GM19043 (cell line): Measurements from ENCODE around the gene ACP6.
"Not testable (repeated sequence)": the region's sequence is repeated elsewhere in the genome, so short reads cannot be mapped to it uniquely, and the experiment has no call there.

Experiments used
- ATAC-seq: cut with Tn5 transposase; IDR thresholded peaks from one replicate; pipeline ENCODE4 v1.9.1; 2021; ENCODE audit warnings: low read depth; ENCODE audit not compliant: unreplicated experiment

ACP6 gene

GRCh38 chr1:147670319-147671001 lies at the start of gene ACP6:
Gene ACP6 (minus strand): TSS chr1:147670524. CDS start chr1:147670048, 476 bp downstream.
- peak; percentile 94 for ATAC-seq

- no peak for ATAC-seq
Measured at GRCh38 chr1:147719711-147720225, 49.4 kb upstream of the ACP6 start.

- ATAC-seq = no peak
Measured at GRCh38 chr1:147719029-147719698, 48.8 kb upstream of the ACP6 start.

- ATAC-seq = no peak
Measured at GRCh38 chr1:147717706-147718097, 47.4 kb upstream of the ACP6 start.

- no peak for ATAC-seq
Measured at GRCh38 chr1:147717051-147717705, 46.9 kb upstream of the ACP6 start.

GRCh38 chr1:147712605-147713004 lies 42.3 kb upstream of the ACP6 start:
- no peak for ATAC-seq

GRCh38 chr1:147700042-147701006 lies 30.0 kb upstream of the ACP6 start:
- ATAC-seq = no peak

- ATAC-seq = no peak
Measured at GRCh38 chr1:147699686-147700041, 29.3 kb upstream of the ACP6 start.

- no peak for ATAC-seq
Measured at GRCh38 chr1:147683163-147683763, 12.9 kb upstream of the ACP6 start.

GRCh38 chr1:147680608-147681235 lies 10.4 kb upstream of the ACP6 start:
- ATAC-seq = not testable (repeated sequence)

GRCh38 chr1:147677681-147678080 lies 7.4 kb upstream of the ACP6 start:
- ATAC-seq = not testable (repeated sequence)

- ATAC-seq = no peak
Measured at GRCh38 chr1:147676311-147677085, 6.2 kb upstream of the ACP6 start.

GRCh38 chr1:147673816-147674215 lies 3.5 kb upstream of the ACP6 start:
- ATAC-seq = no peak

GRCh38 chr1:147673406-147673805 lies 3.1 kb upstream of the ACP6 start:
- no peak for ATAC-seq

- ATAC-seq = peak; percentile 33
Measured at GRCh38 chr1:147669469-147670318, 630 bp downstream of the ACP6 start.

- no peak for ATAC-seq
Measured at GRCh38 chr1:147665521-147665920, 4.8 kb downstream of the ACP6 start.

- no peak for ATAC-seq
Measured at GRCh38 chr1:147664206-147664605, 6.1 kb downstream of the ACP6 start.

- no peak for ATAC-seq
Measured at GRCh38 chr1:147654511-147654910, 15.8 kb downstream of the ACP6 start.
